IPS-15b (cell line): ENCODE measurements around the gene ZDHHC8.
A peak's percentile ranks its signal among the peaks of the same experiment; 100 is the strongest.

Experiments used
- H3K27me3 ChIP-seq: one replicate; pipeline ENCODE4 v1.6.1; 2013; ENCODE audit warnings: low read length; ENCODE audit not compliant: control insufficient read depth, insufficient read depth
- H3K36me3 ChIP-seq: one replicate; pipeline ENCODE4 v1.6.1; 2013; ENCODE audit warnings: low read length; ENCODE audit not compliant: control insufficient read depth, insufficient read depth
- H3K4me1 ChIP-seq: one replicate; pipeline ENCODE4 v1.6.1; 2013; ENCODE audit warnings: mild to moderate bottlenecking, low read length; ENCODE audit not compliant: control insufficient read depth, insufficient read depth
- H3K4me3 ChIP-seq: one replicate; pipeline ENCODE4 v1.5.1; 2013; ENCODE audit warnings: low read depth, low read length
- H3K9ac ChIP-seq: one replicate; pipeline ENCODE4 v1.6.1; 2013; ENCODE audit warnings: low read depth, mild to moderate bottlenecking, low read length
- H3K9me3 ChIP-seq: one replicate; pipeline ENCODE4 v1.6.1; 2013; ENCODE audit warnings: mild to moderate bottlenecking, low read length; ENCODE audit not compliant: control insufficient read depth, insufficient read depth

Gene ZDHHC8

GRCh38 chr22:20128902-20129746, 2.5 kb upstream of the ZDHHC8 start:
- H3K27me3 ChIP-seq, result no peaks in the 10 kb centered on the region
- no peak overlapping the region for H3K9ac ChIP-seq
- H3K4me3 ChIP-seq, result no peak overlapping the region
- H3K36me3 ChIP-seq, result peaks cover 33% of the 10 kb centered on the region
- H3K9me3 ChIP-seq, result no peaks in the 10 kb centered on the region
- H3K4me1 ChIP-seq, result no peaks in the 10 kb centered on the region

- Histone ChIP-seq H3K9me3 (no peaks in the 10 kb centered on the region), H3K4me3 (no peak overlapping the region), H3K4me1 (no peaks in the 10 kb centered on the region), H3K27me3 (no peaks in the 10 kb centered on the region), H3K9ac (no peak overlapping the region), H3K36me3 (peaks cover 28% of the 10 kb centered on the region)
These were observed 1.9 kb upstream of the ZDHHC8 start for GRCh38 chr22:20129747-20130014.

GRCh38 chr22:20130319-20130718, 1.3 kb upstream of the ZDHHC8 start:
- Histone ChIP-seq H3K27me3 (no peaks in the 10 kb centered on the region), H3K4me3 (peak overlapping the region; percentile 43), H3K4me1 (no peaks in the 10 kb centered on the region), H3K9ac (peak overlapping the region; percentile 65), H3K9me3 (no peaks in the 10 kb centered on the region), H3K36me3 (peaks cover 22% of the 10 kb centered on the region)

- peak overlapping the region; percentile 65 for H3K9ac ChIP-seq
- peaks cover 15% of the 10 kb centered on the region for H3K36me3 ChIP-seq
- no peaks in the 10 kb centered on the region for H3K27me3 ChIP-seq
- H3K4me3 ChIP-seq, result peak overlapping the region; percentile 64
- no peaks in the 10 kb centered on the region for H3K4me1 ChIP-seq
- H3K9me3 ChIP-seq, result no peaks in the 10 kb centered on the region
These were observed 640 bp upstream of the ZDHHC8 start for GRCh38 chr22:20130731-20131596.

GRCh38 chr22:20131859-20132685, 468 bp downstream of the ZDHHC8 start:
- Histone ChIP-seq H3K9me3 (no peaks in the 10 kb centered on the region), H3K4me3 (peak overlapping the region; percentile 62), H3K27me3 (no peaks in the 10 kb centered on the region), H3K4me1 (no peaks in the 10 kb centered on the region), H3K36me3 (peaks cover 6% of the 10 kb centered on the region), H3K9ac (peak overlapping the region; percentile 47)

GRCh38 chr22:20132686-20133246, 1.2 kb downstream of the ZDHHC8 start:
- H3K4me1 ChIP-seq, result no peaks in the 10 kb centered on the region
- no peaks in the 10 kb centered on the region for H3K27me3 ChIP-seq
- H3K9ac ChIP-seq, result peak overlapping the region; percentile 47
- peaks cover 3% of the 10 kb centered on the region for H3K36me3 ChIP-seq
- H3K9me3 ChIP-seq, result no peaks in the 10 kb centered on the region
- peak overlapping the region; percentile 62 for H3K4me3 ChIP-seq

- Histone ChIP-seq H3K9me3 (no peaks in the 10 kb centered on the region), H3K4me3 (no peak overlapping the region), H3K4me1 (no peaks in the 10 kb centered on the region), H3K27me3 (no peaks in the 10 kb centered on the region), H3K36me3 (peaks cover 2% of the 10 kb centered on the region), H3K9ac (no peak overlapping the region)
These were observed 2.4 kb downstream of the ZDHHC8 start for GRCh38 chr22:20133930-20134549.

GRCh38 chr22:20135265-20135664, 3.7 kb downstream of the ZDHHC8 start:
- Histone ChIP-seq H3K4me1 (no peaks in the 10 kb centered on the region), H3K9me3 (no peaks in the 10 kb centered on the region), H3K36me3 (peaks cover 6% of the 10 kb centered on the region), H3K27me3 (no peaks in the 10 kb centered on the region), H3K4me3 (no peak overlapping the region), H3K9ac (peak overlapping the region; percentile 37)

GRCh38 chr22:20135806-20136602, 4.4 kb downstream of the ZDHHC8 start:
- Histone ChIP-seq H3K9me3 (no peaks in the 10 kb centered on the region), H3K36me3 (peaks cover 6% of the 10 kb centered on the region), H3K9ac (no peak overlapping the region), H3K4me1 (no peaks in the 10 kb centered on the region), H3K4me3 (no peak overlapping the region), H3K27me3 (no peaks in the 10 kb centered on the region)

- H3K4me1 ChIP-seq, result no peaks in the 10 kb centered on the region
- no peak overlapping the region for H3K4me3 ChIP-seq
- peaks cover 9% of the 10 kb centered on the region for H3K36me3 ChIP-seq
- H3K9me3 ChIP-seq, result no peaks in the 10 kb centered on the region
- H3K9ac ChIP-seq, result no peak overlapping the region
- no peaks in the 10 kb centered on the region for H3K27me3 ChIP-seq
These were observed 4.9 kb downstream of the ZDHHC8 start for GRCh38 chr22:20136603-20136873.
